WTC11 (cell line): Measurements from ENCODE around the gene TRIM17. TPM values are rescaled to one million over a fixed set of nuclear protein-coding genes. Genes with fewer than 3 reads are reported as not detected.

ENCODE experiments used
- ATAC-seq: fragments of 200-7000 bp; cut with Tn5 transposase; 2 replicates; pipeline ENCODE4 v1.10.0; 2021; ENCODE audit warnings: mild to moderate bottlenecking, moderate library complexity
- CTCF ChIA-PET: fragments of 300-600 bp; sonication (Branson Sonifier 250); formaldehyde crosslinking; loops from one replicate; lab custom pipeline; 2021; ENCODE audit warnings: antibody characterized with exemption; lab: Charles Lee
- POLR2A ChIA-PET: fragments of 350-600 bp; sonication (Branson Sonifier 250); formaldehyde crosslinking; loops from one replicate; lab custom pipeline; 2021; ENCODE audit warnings: antibody characterized with exemption; lab: Charles Lee
- DNase-seq: peaks from one replicate; pipeline ENCODE4 v3.0.0; 2021; ENCODE audit warnings: low spot score
- H3K27ac Mint-ChIP-seq: 2 replicates; pipeline ENCODE4 v1.8.0; 2021; ENCODE audit warnings: mixed read lengths
- H3K27me3 Mint-ChIP-seq: 2 replicates; pipeline ENCODE4 v1.8.0; 2021; ENCODE audit warnings: low read depth, mild to moderate bottlenecking, moderate library complexity, mixed read lengths
- H3K36me3 Mint-ChIP-seq: 2 replicates; pipeline ENCODE4 v1.8.0; 2021; ENCODE audit warnings: mixed read lengths
- H3K4me1 Mint-ChIP-seq: 2 replicates; pipeline ENCODE4 v1.8.0; 2022; ENCODE audit warnings: mixed read lengths
- H3K4me3 Mint-ChIP-seq: 2 replicates; pipeline ENCODE4 v1.8.0; 2021; ENCODE audit warnings: mild to moderate bottlenecking, moderate library complexity, mixed read lengths
- H3K9me3 Mint-ChIP-seq: 2 replicates; pipeline ENCODE4 v1.8.0; 2021; ENCODE audit warnings: mixed read lengths
- AR ChIP-seq: fragments of 250-450 bp; sonication (Bioruptor Pico); IDR thresholded peaks from 2 replicates; pipeline ENCODE4 v1.9.0; 2021; ENCODE audit warnings: mild to moderate bottlenecking
- CREM ChIP-seq: sonication (generic); formaldehyde crosslinking; IDR thresholded peaks from 2 replicates; pipeline ENCODE4 v1.8.1; 2022; ENCODE audit warnings: mild to moderate bottlenecking, missing genetic modification reagents, moderate library complexity
- ESRRA ChIP-seq: sonication (generic); formaldehyde crosslinking; IDR thresholded peaks from 2 replicates; pipeline ENCODE4 v1.8.1; 2022; ENCODE audit warnings: mild to moderate bottlenecking, missing genetic modification reagents, borderline replicate concordance
- ETV6 ChIP-seq: sonication (generic); formaldehyde crosslinking; IDR thresholded peaks from 2 replicates; pipeline ENCODE4 v1.8.1; 2022; ENCODE audit warnings: mild to moderate bottlenecking, missing genetic modification reagents
- FOXK1 ChIP-seq: sonication (generic); formaldehyde crosslinking; IDR thresholded peaks from 2 replicates; pipeline ENCODE4 v1.8.0; 2022; ENCODE audit warnings: mild to moderate bottlenecking, moderate library complexity, missing genetic modification reagents
- GABPB1 ChIP-seq: sonication (generic); formaldehyde crosslinking; IDR thresholded peaks from 2 replicates; pipeline ENCODE4 v1.8.1; 2023; ENCODE audit warnings: mild to moderate bottlenecking, missing genetic modification reagents
- GTF2I ChIP-seq: fragments of 250-450 bp; sonication (Bioruptor Pico); conservative IDR thresholded peaks from 2 replicates; pipeline ENCODE4 v1.4.0; 2021; ENCODE audit warnings: mild to moderate bottlenecking
- HMGA2 ChIP-seq: fragments of 250-450 bp; sonication (Bioruptor Pico); IDR thresholded peaks from 2 replicates; pipeline ENCODE4 v1.4.0; 2021; ENCODE audit warnings: mild to moderate bottlenecking, moderate library complexity
- HMGXB4 ChIP-seq: sonication (generic); formaldehyde crosslinking; IDR thresholded peaks from 2 replicates; pipeline ENCODE4 v1.8.1; 2023; ENCODE audit warnings: mild to moderate bottlenecking, moderate library complexity, missing genetic modification reagents
- KAT7 ChIP-seq: sonication (generic); formaldehyde crosslinking; IDR thresholded peaks from 2 replicates; pipeline ENCODE4 v1.8.1; 2023; ENCODE audit warnings: missing genetic modification reagents, mild to moderate bottlenecking, borderline replicate concordance
- SP1 ChIP-seq: sonication (generic); formaldehyde crosslinking; conservative IDR thresholded peaks from 2 replicates; pipeline ENCODE4 v1.8.1; 2022; ENCODE audit warnings: missing genetic modification reagents
- STAT6 ChIP-seq: sonication (generic); formaldehyde crosslinking; conservative IDR thresholded peaks from 2 replicates; pipeline ENCODE4 v1.8.1; 2023; ENCODE audit warnings: mild to moderate bottlenecking, low read depth, missing genetic modification reagents, moderate library complexity
- USF1 ChIP-seq: sonication (generic); formaldehyde crosslinking; IDR thresholded peaks from 2 replicates; pipeline ENCODE4 v1.8.0; 2022; ENCODE audit warnings: mild to moderate bottlenecking, missing genetic modification reagents
- ZBTB43 ChIP-seq: sonication (generic); formaldehyde crosslinking; IDR thresholded peaks from 2 replicates; pipeline ENCODE4 v1.8.1; 2023; ENCODE audit warnings: mild to moderate bottlenecking, missing genetic modification reagents
- ZNF219 ChIP-seq: sonication (generic); formaldehyde crosslinking; IDR thresholded peaks from 2 replicates; pipeline ENCODE4 v1.8.0; 2023; ENCODE audit warnings: missing genetic modification reagents, mild to moderate bottlenecking, borderline replicate concordance
- ZNF396 ChIP-seq: fragments of 250-450 bp; sonication (Bioruptor Pico); IDR thresholded peaks from 2 replicates; pipeline ENCODE4 v1.8.0; 2021; ENCODE audit warnings: mild to moderate bottlenecking, moderate library complexity, borderline replicate concordance
- ZNF416 ChIP-seq: fragments of 250-450 bp; sonication (Bioruptor Pico); IDR thresholded peaks from 2 replicates; pipeline ENCODE4 v1.9.0; 2021; ENCODE audit warnings: mild to moderate bottlenecking, inconsistent platforms
- ZNF532 ChIP-seq: fragments of 250-450 bp; sonication (Bioruptor Pico); IDR thresholded peaks from 2 replicates; pipeline ENCODE4 v1.9.0; 2021; ENCODE audit warnings: mild to moderate bottlenecking, borderline replicate concordance
- total RNA-seq: library from RNA; stranded (reverse); gene quantifications from 3 replicates; pipeline ENCODE4 v1.2.3, GENCODE V29; 2021

TRIM17 gene
- total RNA-seq, 1 experiment from 2014 or later: 2.6 TPM

GRCh38 chr1:228394571-228395394 is 21.9 kb downstream of the TRIM17 start:
- H3K27me3 Mint-ChIP-seq: no peaks in the 10 kb centered on the region
- no peak overlapping the region for H3K4me3 Mint-ChIP-seq
- TF ChIP-seq SP1 (CRISPR knock-in tag): no peak
- no peak for TF ChIP-seq STAT6 (CRISPR knock-in tag)
- no peak for TF ChIP-seq ZBTB43 (CRISPR knock-in tag)
- no peak for TF ChIP-seq ZNF532 (CRISPR knock-in tag)
- no peak for TF ChIP-seq KAT7 (CRISPR knock-in tag)
- no peak for TF ChIP-seq GABPB1 (CRISPR knock-in tag)
- no peak for TF ChIP-seq ETV6 (CRISPR knock-in tag)
- no peak for TF ChIP-seq ZNF396 (CRISPR knock-in tag)
- no peaks in the 10 kb centered on the region for H3K9me3 Mint-ChIP-seq
- no peaks in the 10 kb centered on the region for H3K4me1 Mint-ChIP-seq
- H3K36me3 Mint-ChIP-seq: peaks cover 26% of the 10 kb centered on the region
- ChIA-PET CTCF (interaction anchor here (1.2 to 2.0 kb wide), 2 partner anchors 24 to 52 kb away, joined by 3 to 10 read pairs; no protein-coding TSS in a partner anchor), POLR2A (interaction anchor here (1.2 to 1.9 kb wide), 2 partner anchors 12 to 15 kb away, joined by 3 to 4 read pairs; partner anchors contain the start of gene TRIM11)
- DNase-seq: no peak
- H3K27ac Mint-ChIP-seq: no peak overlapping the region
- ATAC-seq: no peak

- POLR2A ChIA-PET: interaction anchor here (1.9 kb wide), 1 partner anchor 12 kb away, joined by 4 read pairs; the partner anchor contains the start of gene TRIM11
- no peaks in the 10 kb centered on the region for H3K27me3 Mint-ChIP-seq
- H3K27ac Mint-ChIP-seq: no peak overlapping the region; the same call in 1 of the 2 replicates
- no peak for DNase-seq
- no peak overlapping the region for H3K4me3 Mint-ChIP-seq
- CTCF ChIA-PET: interaction anchor here (0.8 to 2.1 kb wide), 9 partner anchors 12 to 106 kb away, joined by 3 to 17 read pairs (median 4); partner anchors contain the start of gene TRIM11
- ATAC-seq: no peak
- peaks cover 23% of the 10 kb centered on the region for H3K36me3 Mint-ChIP-seq
- H3K9me3 Mint-ChIP-seq: no peaks in the 10 kb centered on the region
- H3K4me1 Mint-ChIP-seq: no peaks in the 10 kb centered on the region
- no peak for TF ChIP-seq HMGA2 (CRISPR knock-in tag)
- no peak for TF ChIP-seq CREM (CRISPR knock-in tag)
- no peak for TF ChIP-seq AR (CRISPR knock-in tag)
- TF ChIP-seq GTF2I (CRISPR knock-in tag): no peak
- TF ChIP-seq USF1 (CRISPR knock-in tag): no peak
- no peak for TF ChIP-seq ZNF219 (CRISPR knock-in tag)
- no peak for TF ChIP-seq ESRRA (CRISPR knock-in tag)
- no peak for TF ChIP-seq FOXK1 (CRISPR knock-in tag)
- no peak for TF ChIP-seq ZNF416
- no peak for TF ChIP-seq HMGXB4 (CRISPR knock-in tag)
These were observed 22.7 kb downstream of the TRIM17 start for GRCh38 chr1:228393811-228394570.
